ENCODE data around the gene COL8A2.
A peak's percentile ranks its signal among the peaks of the same experiment; 100 is the strongest.

Gene COL8A2

DNA sequence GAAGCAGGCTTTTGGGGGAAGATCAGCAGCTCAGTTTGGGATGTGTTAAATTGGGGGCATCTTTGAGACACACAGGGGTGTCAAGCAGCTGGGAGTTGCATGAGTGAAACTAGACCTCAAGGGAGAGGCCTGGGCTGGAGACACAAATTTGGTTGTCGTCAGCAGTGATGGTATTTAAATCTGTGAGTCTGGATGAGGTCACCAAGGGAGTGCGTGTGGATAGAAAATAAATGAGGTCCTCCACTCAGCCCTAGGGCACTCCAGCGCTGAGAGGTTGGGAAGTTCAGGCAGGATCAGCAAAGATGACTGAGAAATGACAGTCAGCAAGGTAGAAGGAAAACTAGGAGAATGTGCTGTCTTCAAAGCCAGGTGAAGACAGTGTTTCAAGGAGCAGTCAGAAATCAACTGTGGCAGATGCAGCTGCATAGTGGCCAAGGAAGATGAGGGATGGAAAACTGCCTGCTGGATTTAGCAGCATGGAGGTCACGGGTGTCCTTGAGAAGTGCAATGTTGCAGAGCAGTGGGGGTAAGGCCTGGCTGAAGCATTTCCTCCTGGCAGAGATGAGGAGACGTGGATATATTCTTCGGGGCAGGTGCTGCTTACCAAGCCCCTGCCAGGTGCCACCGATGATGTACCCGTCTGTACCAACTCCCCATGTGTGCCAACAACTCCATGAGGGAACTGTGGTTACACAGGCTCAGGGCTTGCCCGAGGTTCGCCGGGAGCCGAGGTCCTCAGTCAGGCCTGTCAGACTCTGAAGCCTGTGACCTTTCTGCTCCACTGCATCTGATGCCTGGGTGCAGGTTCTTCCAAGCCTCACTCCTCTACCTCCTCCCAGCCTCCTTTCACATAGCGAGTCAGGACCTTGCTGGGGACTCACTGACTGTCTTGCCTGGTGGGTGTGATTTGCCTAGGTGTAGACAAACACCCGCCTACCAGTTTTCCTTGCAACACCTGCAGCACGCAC, 42.2 kb upstream of the COL8A2 start:
- DNase-seq (ENCODE audit: low read depth), result peak; percentile 76
- TF ChIP-seq, protein P1, sequence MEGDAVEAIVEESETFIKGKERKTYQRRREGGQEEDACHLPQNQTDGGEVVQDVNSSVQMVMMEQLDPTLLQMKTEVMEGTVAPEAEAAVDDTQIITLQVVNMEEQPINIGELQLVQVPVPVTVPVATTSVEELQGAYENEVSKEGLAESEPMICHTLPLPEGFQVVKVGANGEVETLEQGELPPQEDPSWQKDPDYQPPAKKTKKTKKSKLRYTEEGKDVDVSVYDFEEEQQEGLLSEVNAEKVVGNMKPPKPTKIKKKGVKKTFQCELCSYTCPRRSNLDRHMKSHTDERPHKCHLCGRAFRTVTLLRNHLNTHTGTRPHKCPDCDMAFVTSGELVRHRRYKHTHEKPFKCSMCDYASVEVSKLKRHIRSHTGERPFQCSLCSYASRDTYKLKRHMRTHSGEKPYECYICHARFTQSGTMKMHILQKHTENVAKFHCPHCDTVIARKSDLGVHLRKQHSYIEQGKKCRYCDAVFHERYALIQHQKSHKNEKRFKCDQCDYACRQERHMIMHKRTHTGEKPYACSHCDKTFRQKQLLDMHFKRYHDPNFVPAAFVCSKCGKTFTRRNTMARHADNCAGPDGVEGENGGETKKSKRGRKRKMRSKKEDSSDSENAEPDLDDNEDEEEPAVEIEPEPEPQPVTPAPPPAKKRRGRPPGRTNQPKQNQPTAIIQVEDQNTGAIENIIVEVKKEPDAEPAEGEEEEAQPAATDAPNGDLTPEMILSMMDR (conservative IDR thresholded peaks at IDR 0.05; ENCODE audit: control insufficient read depth, insufficient read depth, low read depth, low read length), result no peak
- no peak overlapping the region for H3K4me3 ChIP-seq (ENCODE audit: control insufficient read depth, low read depth, low read length)

DNA sequence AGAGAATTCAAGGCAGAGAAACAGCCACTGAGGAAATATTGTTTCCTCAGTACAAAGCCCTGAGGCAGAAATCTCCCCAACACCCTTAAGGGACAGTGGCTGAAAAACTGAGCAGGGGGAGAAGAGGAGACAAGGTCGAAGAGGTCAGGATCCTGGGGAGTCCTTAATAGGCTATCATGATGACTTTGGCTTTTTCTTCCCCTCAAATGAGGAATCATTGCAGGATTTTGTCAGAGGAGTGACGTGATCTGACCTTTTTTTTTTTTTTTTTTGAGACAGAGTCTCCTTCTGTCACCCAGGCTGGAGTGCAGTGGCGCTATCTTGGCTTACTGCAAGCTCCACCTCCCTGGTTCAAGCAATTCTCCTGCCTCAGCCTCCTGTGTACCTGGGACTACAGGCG, 41.1 kb upstream of the COL8A2 start:
- TF ChIP-seq, protein P1 (conservative IDR thresholded peaks at IDR 0.05; ENCODE audit: control insufficient read depth, insufficient read depth, low read depth, low read length), result no peak
- DNase-seq (ENCODE audit: low read depth), result no peak
- no peak overlapping the region for H3K4me3 ChIP-seq (ENCODE audit: control insufficient read depth, low read depth, low read length)

DNA sequence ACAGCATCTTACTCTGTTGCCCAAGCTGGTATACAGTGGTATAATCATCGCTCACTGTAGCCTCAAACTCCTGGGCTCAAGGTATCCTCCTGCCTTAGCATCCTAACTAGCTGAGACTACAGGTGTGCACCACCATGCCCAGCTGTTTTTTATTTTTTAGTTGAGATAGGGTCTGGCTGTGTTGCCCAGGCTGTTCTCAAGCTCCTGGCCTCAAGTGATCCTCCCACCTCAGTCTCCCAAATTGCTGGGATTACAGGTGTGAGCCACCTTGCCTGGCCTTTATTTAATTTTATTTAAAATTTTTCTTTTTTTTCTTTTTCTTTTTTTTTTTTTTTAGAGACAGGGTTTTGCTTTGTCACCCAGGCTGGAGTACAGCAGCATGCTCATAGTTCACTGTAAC, 40.1 kb upstream of the COL8A2 start:
- TF ChIP-seq, protein P1 (conservative IDR thresholded peaks at IDR 0.05; ENCODE audit: control insufficient read depth, insufficient read depth, low read depth, low read length), result no peak
- H3K4me3 ChIP-seq (ENCODE audit: control insufficient read depth, low read depth, low read length), result no peak overlapping the region
- no peak for DNase-seq (ENCODE audit: low read depth)

- TF ChIP-seq, protein P1 (conservative IDR thresholded peaks at IDR 0.05; ENCODE audit: control insufficient read depth, insufficient read depth, low read depth, low read length), result no peak
- no peak overlapping the region for H3K4me3 ChIP-seq (ENCODE audit: control insufficient read depth, low read depth, low read length)
- DNase-seq (ENCODE audit: low read depth), result no peak
These were observed 39.3 kb upstream of the COL8A2 start for GRCh38 chr1:36164361-36164760.

DNA sequence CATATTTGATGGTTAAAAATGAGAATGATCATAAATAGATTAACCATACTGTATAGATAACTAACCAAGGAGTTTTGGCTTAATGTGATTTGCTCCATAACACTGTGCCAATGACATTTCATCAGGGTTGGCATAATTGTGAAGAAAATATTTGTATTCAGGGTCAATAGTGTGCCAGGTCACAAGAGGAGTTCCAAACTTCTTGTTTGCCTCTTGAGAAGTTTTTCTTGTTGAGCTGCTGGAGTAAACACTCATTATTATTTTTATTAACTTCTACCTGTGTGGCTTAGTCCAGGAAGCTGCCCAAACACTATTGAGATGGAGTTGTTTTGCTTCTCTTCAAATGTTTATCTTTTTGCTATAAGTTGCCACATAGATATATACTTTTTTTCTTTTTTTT, 38.4 kb upstream of the COL8A2 start:
- H3K4me3 ChIP-seq (ENCODE audit: control insufficient read depth, low read depth, low read length), result no peak overlapping the region
- TF ChIP-seq, protein P1 (conservative IDR thresholded peaks at IDR 0.05; ENCODE audit: control insufficient read depth, insufficient read depth, low read depth, low read length), result no peak
- DNase-seq (ENCODE audit: low read depth), result no peak

GRCh38 chr1:36162680-36163239, 37.7 kb upstream of the COL8A2 start:
- TF ChIP-seq, protein P1 (conservative IDR thresholded peaks at IDR 0.05; ENCODE audit: control insufficient read depth, insufficient read depth, low read depth, low read length), result no peak
- no peak overlapping the region for H3K4me3 ChIP-seq (ENCODE audit: control insufficient read depth, low read depth, low read length)
- DNase-seq (ENCODE audit: low read depth), result no peak

All from fibroblast of mammary gland (primary cell).